ENCODE data around the gene MTNR1A. TPM values are rescaled to one million over a fixed set of nuclear protein-coding genes. Genes with fewer than 3 reads are reported as not detected.

Gene MTNR1A
- not detected in 2 replicates for total RNA-seq (2014; rRNA removed; shearing (Covaris generic))

GRCh38 chr4:186554914-186555827 is at the start of gene MTNR1A:
Gene MTNR1A, minus strand, starts transcription at chr4:186555567. Its CDS starts 202 bp downstream, at chr4:186555365.
- DNase-seq (ENCODE audit: low read depth): peak; percentile 9

GRCh38 chr4:186604124-186604807 is 48.9 kb upstream of the MTNR1A start:
- no peak for DNase-seq (ENCODE audit: low read depth)

- no peak for DNase-seq (ENCODE audit: low read depth)
These were observed 47.6 kb upstream of the MTNR1A start for GRCh38 chr4:186602978-186603377.

GRCh38 chr4:186599483-186599882 is 44.1 kb upstream of the MTNR1A start:
- no peak for DNase-seq (ENCODE audit: low read depth)

GRCh38 chr4:186598686-186599085 is 43.3 kb upstream of the MTNR1A start:
- DNase-seq (ENCODE audit: low read depth): no peak

GRCh38 chr4:186596850-186597390 is 41.6 kb upstream of the MTNR1A start:
- no peak for DNase-seq (ENCODE audit: low read depth)

- DNase-seq (ENCODE audit: low read depth): no peak
These were observed 41.0 kb upstream of the MTNR1A start for GRCh38 chr4:186596346-186596745.

- DNase-seq (ENCODE audit: low read depth): no peak
These were observed 38.2 kb upstream of the MTNR1A start for GRCh38 chr4:186593587-186593973.

- DNase-seq (ENCODE audit: low read depth): no peak
These were observed 37.7 kb upstream of the MTNR1A start for GRCh38 chr4:186592966-186593586.

- no peak for DNase-seq (ENCODE audit: low read depth)
These were observed 37.1 kb upstream of the MTNR1A start for GRCh38 chr4:186592445-186592844.

- no peak for DNase-seq (ENCODE audit: low read depth)
These were observed 36.3 kb upstream of the MTNR1A start for GRCh38 chr4:186591651-186592050.

- no peak for DNase-seq (ENCODE audit: low read depth)
These were observed 33.1 kb upstream of the MTNR1A start for GRCh38 chr4:186588503-186588902.

- DNase-seq (ENCODE audit: low read depth): peak; percentile 28
These were observed 32.1 kb upstream of the MTNR1A start for GRCh38 chr4:186587416-186588018.

GRCh38 chr4:186586205-186586604 is 30.8 kb upstream of the MTNR1A start:
- no peak for DNase-seq (ENCODE audit: low read depth)

GRCh38 chr4:186584912-186585311 is 29.5 kb upstream of the MTNR1A start:
- no peak for DNase-seq (ENCODE audit: low read depth)

GRCh38 chr4:186581421-186581820 is 26.1 kb upstream of the MTNR1A start:
- no peak for DNase-seq (ENCODE audit: low read depth)

GRCh38 chr4:186580669-186581068 is 25.3 kb upstream of the MTNR1A start:
- no peak for DNase-seq (ENCODE audit: low read depth)

GRCh38 chr4:186570193-186570996 is 15.0 kb upstream of the MTNR1A start:
- peak; percentile 33 for DNase-seq (ENCODE audit: low read depth)

- no peak for DNase-seq (ENCODE audit: low read depth)
These were observed 14.3 kb upstream of the MTNR1A start for GRCh38 chr4:186569533-186570192.

GRCh38 chr4:186566068-186566467 is 10.7 kb upstream of the MTNR1A start:
- peak; percentile 3 for DNase-seq (ENCODE audit: low read depth)
